Measurements from ENCODE around the gene ATP5PB.
A peak's percentile ranks its signal among the peaks of the same experiment; 100 is the strongest.

The ATP5PB gene

GRCh38 chr1:111455642-111456031 lies 6.4 kb downstream of the ATP5PB start:
- H3K9me3 Mint-ChIP-seq, result no peaks in the 10 kb centered on the region
- no peaks in the 10 kb centered on the region for H3K27me3 Mint-ChIP-seq (ENCODE audit: low read depth)
- H3K36me3 Mint-ChIP-seq (ENCODE audit: low read depth), result peaks cover 62% of the 10 kb centered on the region
- no peak overlapping the region for H3K4me3 Mint-ChIP-seq
- TF ChIP-seq, protein P1, sequence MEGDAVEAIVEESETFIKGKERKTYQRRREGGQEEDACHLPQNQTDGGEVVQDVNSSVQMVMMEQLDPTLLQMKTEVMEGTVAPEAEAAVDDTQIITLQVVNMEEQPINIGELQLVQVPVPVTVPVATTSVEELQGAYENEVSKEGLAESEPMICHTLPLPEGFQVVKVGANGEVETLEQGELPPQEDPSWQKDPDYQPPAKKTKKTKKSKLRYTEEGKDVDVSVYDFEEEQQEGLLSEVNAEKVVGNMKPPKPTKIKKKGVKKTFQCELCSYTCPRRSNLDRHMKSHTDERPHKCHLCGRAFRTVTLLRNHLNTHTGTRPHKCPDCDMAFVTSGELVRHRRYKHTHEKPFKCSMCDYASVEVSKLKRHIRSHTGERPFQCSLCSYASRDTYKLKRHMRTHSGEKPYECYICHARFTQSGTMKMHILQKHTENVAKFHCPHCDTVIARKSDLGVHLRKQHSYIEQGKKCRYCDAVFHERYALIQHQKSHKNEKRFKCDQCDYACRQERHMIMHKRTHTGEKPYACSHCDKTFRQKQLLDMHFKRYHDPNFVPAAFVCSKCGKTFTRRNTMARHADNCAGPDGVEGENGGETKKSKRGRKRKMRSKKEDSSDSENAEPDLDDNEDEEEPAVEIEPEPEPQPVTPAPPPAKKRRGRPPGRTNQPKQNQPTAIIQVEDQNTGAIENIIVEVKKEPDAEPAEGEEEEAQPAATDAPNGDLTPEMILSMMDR (IDR thresholded peaks at IDR 0.05; ENCODE audit: unreplicated experiment in 3 of 3), result no peak
- no peak overlapping the region for H3K27ac Mint-ChIP-seq
- peaks cover 16% of the 10 kb centered on the region for H3K4me1 Mint-ChIP-seq

DNA sequence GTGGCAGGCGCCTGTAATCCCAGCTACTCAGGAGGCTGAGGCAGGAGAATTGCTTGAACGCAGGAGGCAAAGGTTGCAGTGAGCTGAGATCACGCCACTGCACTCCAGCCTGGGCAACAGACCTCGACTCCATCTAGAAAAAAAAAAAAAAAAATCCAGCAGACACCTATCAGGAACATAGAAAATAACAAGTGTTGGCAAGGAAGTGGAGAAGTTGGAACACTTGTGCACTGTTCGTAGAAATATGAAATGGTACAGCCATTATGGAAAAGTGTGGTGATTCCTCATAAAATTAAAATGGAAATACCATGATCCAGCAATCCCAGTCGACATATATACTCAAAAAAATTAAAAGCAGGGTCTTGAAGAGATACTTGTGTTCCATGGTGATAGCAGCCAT lies 12.5 kb downstream of the ATP5PB start:
- Mint-ChIP-seq H3K27ac (no peak overlapping the region), H3K9me3 (no peaks in the 10 kb centered on the region), H3K27me3 (ENCODE audit: low read depth) (no peaks in the 10 kb centered on the region), H3K4me1 (peaks cover 10% of the 10 kb centered on the region), H3K36me3 (ENCODE audit: low read depth) (peaks cover 71% of the 10 kb centered on the region), H3K4me3 (no peak overlapping the region)
- TF ChIP-seq, protein P1 (IDR thresholded peaks at IDR 0.05; ENCODE audit: unreplicated experiment in 3 of 3), result no peak

GRCh38 chr1:111462370-111463028 lies 13.2 kb downstream of the ATP5PB start:
- no peaks in the 10 kb centered on the region for H3K9me3 Mint-ChIP-seq
- TF ChIP-seq, protein P1 (IDR thresholded peaks at IDR 0.05; ENCODE audit: unreplicated experiment in 3 of 3), result no peak
- peak overlapping the region; percentile 21 to 47 (median 45) for H3K27ac Mint-ChIP-seq
- H3K4me3 Mint-ChIP-seq, result no peak overlapping the region
- H3K4me1 Mint-ChIP-seq, result peaks cover 10% of the 10 kb centered on the region
- no peaks in the 10 kb centered on the region for H3K27me3 Mint-ChIP-seq (ENCODE audit: low read depth)
- peaks cover 67% of the 10 kb centered on the region for H3K36me3 Mint-ChIP-seq (ENCODE audit: low read depth)

DNA sequence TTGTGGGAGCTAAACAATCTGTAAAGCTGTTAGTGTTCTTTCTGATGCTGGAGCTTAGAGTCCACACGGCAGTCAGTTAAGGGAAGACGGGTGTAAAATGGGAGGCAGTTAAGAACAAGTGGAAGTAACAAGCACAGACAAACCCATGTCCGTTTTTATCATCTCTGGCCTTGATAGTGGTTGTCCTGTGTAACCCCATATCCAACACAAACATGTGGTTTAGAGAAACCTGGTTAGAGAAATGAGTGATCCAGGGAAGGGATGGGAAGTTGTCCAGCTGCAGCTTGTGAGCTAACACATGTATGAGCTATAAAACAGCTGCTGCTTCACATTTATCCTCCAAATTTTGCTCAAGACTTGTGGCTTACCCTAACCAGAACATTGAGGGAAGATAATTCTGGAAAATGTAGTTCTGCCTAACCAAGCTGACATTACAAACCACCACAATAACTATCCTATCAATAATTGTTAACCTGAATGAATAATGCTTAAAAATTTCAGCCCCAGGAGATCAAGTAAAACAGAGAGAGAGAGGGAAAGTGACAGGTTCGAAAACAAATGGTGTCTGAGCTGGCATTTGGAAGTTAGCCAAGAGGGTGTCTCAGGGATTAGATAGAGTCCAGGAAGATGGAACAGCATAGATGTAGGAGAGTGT lies 13.9 kb downstream of the ATP5PB start:
- TF ChIP-seq, protein P1 (IDR thresholded peaks at IDR 0.05; ENCODE audit: unreplicated experiment in 3 of 3), result no peak
- Mint-ChIP-seq H3K27ac (peak overlapping the region; percentile 21 to 47 (median 45)), H3K4me1 (peaks cover 10% of the 10 kb centered on the region), H3K36me3 (ENCODE audit: low read depth) (peaks cover 62% of the 10 kb centered on the region), H3K27me3 (ENCODE audit: low read depth) (no peaks in the 10 kb centered on the region), H3K4me3 (no peak overlapping the region), H3K9me3 (no peaks in the 10 kb centered on the region)

- Mint-ChIP-seq H3K4me1 (peaks cover 10% of the 10 kb centered on the region), H3K27ac (no peak overlapping the region), H3K4me3 (no peak overlapping the region), H3K36me3 (ENCODE audit: low read depth) (peaks cover 44% of the 10 kb centered on the region), H3K9me3 (no peaks in the 10 kb centered on the region), H3K27me3 (ENCODE audit: low read depth) (no peaks in the 10 kb centered on the region)
- TF ChIP-seq, protein P1 (IDR thresholded peaks at IDR 0.05; ENCODE audit: unreplicated experiment in 3 of 3), result no peak
These were observed 16.5 kb downstream of the ATP5PB start for GRCh38 chr1:111465754-111466153.

DNA sequence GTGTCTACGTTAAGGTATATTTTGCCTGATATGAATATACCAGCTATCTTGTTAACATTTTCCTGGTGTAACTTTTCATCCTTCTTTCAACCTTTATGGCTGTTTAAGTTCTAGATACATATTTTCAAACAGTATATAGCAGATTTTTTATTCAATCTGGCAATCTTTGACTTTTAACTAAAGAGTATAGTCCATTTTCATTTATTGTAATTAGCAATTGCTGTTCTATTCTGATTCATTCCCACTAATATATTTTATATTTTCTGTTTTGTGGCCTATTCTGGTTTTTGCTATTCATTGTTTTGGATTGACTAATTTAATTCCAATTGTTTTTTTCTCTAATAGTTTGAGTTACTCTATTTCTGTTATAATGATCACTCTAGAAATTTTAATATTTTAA lies 17.2 kb downstream of the ATP5PB start:
- peaks cover 10% of the 10 kb centered on the region for H3K4me1 Mint-ChIP-seq
- H3K27me3 Mint-ChIP-seq (ENCODE audit: low read depth), result no peaks in the 10 kb centered on the region
- H3K9me3 Mint-ChIP-seq, result no peaks in the 10 kb centered on the region
- no peak overlapping the region for H3K27ac Mint-ChIP-seq
- TF ChIP-seq, protein P1 (IDR thresholded peaks at IDR 0.05; ENCODE audit: unreplicated experiment in 3 of 3), result no peak
- no peak overlapping the region for H3K4me3 Mint-ChIP-seq
- H3K36me3 Mint-ChIP-seq (ENCODE audit: low read depth), result peaks cover 38% of the 10 kb centered on the region

All from nephron (organoid).